GM21723 (cell line): ENCODE results near the gene DTWD1.
"Not testable (repeated sequence)": the region's sequence is repeated elsewhere in the genome, so short reads cannot be mapped to it uniquely, and the experiment has no call there.

Experiments
- ATAC-seq: cut with Tn5 transposase; IDR thresholded peaks from one replicate; pipeline ENCODE4 v1.9.1; 2021; ENCODE audit warnings: mild to moderate bottlenecking, moderate library complexity; ENCODE audit not compliant: unreplicated experiment

Gene DTWD1

DNA sequence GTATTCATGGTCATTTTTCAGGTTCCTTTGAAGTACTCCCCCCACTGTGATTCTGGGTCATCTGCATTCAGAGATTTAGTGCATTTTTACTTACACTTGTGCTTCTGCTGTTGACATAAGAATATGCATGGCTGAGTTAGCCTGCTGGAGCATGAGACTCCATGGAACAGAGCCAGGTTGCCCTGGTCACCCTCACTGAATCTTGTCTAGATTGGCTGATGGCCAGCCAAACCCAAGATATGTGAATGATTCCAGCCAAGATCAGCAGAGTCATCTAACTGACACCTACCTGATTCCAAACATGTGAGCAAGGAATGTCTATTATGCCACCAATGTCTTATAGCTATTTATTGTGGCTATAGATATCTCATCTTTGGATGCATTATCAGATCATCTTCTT lies 25.1 kb downstream of the DTWD1 start:
- ATAC-seq = no peak

DNA sequence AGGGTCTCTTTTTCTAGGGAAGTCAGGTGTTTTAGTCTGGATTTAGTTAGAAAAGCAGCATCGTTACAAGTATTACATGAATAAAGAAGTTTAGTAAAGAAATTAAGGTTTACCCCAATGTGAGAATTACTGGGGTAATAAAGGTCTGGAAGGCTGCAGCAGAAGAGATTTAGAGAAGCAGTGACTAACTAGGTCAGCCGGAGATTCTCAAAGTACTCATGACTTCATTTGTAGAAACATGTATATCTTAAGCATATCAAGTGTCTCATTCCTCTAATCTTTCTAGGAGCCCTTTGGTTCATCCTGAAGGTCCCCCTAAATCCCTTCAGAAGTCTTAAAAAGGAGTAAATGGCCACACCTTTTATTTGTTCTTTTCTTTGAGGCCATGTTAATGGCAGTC lies 26.0 kb downstream of the DTWD1 start:
- no peak for ATAC-seq

DNA sequence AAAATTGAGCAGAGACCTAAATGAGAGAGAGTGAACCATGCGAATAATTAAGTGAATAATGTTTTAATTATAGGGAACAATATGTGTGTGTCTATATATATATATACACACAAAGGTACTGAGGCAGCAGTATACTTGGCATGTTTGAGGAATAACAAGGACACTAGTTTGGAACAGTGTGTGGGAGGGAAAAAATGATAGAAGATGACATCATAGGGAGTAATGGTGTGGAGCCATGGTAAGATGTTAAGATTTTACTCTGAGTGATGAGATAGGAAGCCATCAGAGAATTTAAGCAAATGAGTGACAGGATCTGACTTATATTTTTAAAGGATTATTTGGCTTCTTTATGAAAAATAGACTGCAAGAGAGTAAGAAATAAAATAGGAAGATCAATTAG lies 29.1 kb downstream of the DTWD1 start:
- ATAC-seq = no peak

DNA sequence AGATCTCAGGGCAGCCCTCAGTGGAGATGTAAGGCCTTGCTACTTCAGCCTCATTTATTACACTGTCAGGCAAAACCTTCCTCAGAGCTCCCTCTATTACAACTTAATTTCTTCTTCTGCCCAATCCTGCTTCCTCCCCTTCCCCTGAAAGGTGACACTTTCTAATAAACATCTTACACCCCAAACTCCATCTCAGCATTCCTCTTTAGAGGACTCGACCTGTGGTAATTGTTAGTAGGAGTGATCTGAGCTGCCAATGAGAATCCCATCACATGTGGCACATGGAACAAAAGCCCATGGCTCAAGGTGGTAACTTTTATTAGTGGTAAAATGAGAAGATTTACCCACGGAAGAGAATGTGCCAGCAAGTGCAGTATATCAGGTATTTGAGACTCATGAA lies 29.8 kb downstream of the DTWD1 start:
- ATAC-seq = no peak

DNA sequence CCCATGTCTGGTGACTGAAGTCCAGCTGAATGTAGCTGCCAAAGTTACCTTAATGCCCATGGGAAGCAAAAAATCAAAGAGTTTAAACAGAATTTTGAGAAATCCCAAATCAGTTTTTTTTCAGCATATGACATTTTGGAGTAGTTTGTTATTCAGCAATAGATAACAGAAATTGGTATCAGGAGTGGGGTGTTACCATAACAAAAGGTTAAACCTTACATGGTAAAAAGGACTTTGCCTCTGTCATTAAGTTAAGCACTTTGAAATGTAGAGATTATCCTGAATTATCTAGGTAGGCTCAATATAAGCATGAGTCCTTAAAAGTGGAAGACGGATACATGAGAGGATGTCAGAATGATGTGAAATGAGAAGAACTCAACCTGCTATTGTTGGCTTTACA lies 32.1 kb downstream of the DTWD1 start:
- ATAC-seq = no peak

DNA sequence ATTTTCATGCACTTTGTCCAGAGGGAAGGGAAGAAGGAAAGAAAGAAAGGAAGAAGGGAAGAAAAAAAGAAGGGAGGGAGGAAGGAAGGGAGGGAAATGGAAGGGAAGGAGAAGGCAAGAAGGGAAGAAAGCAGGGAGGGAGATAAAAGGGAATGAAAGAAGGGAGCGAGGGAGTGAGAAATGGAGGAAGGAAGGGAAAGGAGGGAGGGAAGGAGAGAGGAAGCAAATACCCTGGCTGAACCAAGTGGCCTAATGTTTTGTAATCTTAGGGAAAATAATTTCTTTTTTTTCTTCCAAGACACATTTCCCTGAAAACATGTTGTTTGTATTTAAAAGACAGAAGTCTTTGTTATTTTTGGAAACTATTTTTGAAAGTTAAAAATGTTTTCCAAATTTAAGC lies 35.9 kb downstream of the DTWD1 start:
- no peak for ATAC-seq

DNA sequence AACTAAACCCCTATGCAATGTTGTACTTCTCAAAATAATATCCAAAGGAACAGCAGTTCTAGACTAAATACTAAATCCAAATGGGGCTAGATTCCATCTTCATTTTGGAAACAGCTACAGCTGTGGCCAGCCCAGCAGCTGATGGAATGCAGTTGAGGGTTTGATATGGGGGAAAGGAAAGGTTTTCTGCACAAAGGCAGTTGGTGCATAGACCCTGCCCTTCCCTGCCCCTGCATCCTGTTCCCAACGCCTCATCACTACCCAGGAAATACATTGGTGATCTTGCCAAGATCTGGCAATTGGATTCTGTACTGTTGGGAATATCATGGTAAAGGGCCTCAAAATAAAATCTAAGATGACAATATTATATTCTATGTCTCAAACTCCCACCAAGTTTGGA lies 43.9 kb downstream of the DTWD1 start:
- no peak for ATAC-seq

DNA sequence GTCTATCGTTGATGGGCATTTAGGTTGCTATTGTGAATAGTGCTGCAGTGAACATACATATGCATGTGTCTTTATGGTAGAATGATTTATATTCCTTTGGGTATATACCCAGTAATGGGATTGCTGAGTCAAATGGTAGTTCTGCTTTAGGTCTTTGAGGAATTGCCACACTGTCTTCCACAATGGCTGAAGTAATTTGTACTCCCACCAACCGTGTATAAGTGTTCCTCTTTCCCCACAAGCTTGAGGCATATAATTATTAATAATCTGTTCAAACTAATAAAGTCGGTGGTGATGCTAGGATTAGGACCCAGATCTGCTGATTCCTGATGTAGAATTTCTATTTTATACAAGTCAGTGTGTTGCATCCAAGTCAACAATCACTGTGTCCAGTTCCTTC lies 45.6 kb downstream of the DTWD1 start:
- ATAC-seq = not testable (repeated sequence)

DNA sequence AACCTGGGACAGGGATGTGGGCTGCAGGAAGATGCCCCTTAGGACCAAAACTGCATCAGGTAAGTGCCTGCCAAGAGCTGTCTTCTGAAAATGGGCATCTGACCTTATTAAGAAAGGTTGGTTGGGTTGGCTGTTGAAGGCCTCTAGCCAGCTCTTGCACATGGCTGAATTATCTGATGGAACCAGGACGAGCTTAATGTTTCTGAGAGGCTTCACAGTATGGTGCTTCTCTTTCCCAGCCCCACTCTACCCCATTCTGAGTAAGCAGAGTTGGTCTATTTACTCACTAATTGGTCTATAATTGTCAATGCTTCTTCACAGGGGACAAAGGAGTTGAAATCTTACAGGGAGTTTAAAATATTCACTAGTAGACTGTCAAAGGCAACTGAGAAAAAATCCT lies 48.4 kb downstream of the DTWD1 start:
- no peak for ATAC-seq

DNA sequence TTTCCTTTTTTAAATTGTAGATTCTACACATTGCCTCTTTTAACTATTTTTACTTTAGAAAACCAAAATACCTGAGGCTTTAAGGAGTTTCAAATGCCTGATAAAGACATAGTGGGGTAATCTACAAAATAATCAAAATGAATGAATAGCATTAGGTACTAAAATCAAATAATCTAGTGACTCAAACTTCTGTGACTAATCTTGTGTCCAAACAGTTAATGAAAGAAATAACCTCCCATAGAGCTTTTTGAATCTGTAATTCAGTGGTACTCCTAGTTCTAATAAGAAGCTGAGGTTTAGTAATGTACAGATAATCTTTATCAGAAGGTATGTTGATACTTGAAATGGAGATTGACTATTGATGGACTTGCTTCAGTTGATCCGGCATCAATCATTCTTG lies 53.0 kb downstream of the DTWD1 start:
- ATAC-seq = no peak

DNA sequence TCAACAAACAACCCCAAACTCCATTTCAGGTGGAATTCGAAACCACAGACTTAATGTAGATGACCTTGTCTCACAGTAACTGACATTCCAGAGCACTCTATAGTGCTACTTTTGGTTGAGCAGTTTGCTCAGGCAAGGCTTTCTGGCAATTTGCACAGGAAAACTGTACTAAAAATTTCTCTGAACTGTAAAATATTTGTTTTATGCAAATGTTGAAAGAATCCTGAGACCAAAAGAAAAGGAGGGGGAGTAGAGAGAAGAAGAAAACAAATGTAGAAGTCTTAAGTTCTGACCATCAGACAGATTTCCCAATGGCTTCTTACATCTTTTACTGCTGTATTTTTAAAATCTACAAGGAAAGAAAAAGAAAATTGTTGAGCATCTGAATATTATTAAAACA lies 53.5 kb downstream of the DTWD1 start:
- ATAC-seq = no peak

DNA sequence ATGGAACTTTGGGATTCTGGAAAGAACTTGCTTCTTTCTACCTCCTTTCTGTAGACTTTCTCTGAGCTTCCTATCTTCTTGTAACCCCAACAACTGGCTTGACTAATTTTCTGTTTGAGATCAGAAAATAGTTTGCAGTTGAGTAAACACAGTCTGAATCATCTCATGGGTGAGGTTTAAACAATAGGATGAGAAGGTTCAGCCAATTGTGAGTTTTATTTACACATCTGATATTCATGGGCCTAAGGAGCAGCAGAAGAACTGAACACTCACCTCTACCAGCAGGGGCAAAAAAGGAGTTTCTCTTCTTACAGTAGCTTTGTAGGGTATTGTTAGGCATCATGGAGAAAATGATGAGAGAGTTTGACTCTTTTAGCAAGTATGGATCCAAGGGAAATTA lies 54.2 kb downstream of the DTWD1 start:
- ATAC-seq = no peak

DNA sequence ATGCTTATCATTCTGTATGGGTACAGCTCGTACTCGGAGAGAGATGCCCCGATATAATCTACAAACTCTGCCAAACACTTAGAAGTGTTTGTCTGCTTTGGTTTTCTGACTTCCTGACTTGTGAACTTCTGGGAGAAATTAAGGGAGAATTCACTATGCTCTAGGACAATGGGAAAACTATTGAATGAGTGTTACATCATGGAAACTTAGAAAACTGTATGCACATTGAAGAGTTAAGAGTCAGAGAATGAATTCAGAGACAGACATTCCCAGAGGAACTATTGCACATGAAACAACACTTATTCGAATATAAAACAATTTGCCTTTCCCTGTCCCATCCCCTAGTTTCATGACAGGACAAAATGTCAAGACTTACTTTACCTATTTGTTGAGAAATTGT lies 57.8 kb downstream of the DTWD1 start:
- ATAC-seq = no peak

DNA sequence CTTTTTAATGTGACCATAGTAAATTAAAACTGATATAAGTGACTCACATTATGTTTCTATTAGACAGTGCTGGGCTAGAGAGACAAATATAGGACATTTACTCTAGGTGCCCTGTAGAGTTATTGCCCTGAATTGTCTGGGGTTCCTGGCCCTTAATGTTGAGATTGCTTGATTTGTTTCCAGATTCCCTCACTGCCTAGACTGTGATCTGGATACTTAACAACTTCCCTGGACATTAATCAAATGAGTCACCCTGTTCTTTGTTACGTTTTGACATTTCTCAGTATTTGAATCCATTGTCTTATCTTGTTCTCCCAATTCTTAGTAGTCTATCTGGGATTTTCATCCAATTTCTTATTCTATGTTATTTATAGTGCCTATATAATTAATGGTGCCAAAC lies 65.8 kb downstream of the DTWD1 start:
- no peak for ATAC-seq

DNA sequence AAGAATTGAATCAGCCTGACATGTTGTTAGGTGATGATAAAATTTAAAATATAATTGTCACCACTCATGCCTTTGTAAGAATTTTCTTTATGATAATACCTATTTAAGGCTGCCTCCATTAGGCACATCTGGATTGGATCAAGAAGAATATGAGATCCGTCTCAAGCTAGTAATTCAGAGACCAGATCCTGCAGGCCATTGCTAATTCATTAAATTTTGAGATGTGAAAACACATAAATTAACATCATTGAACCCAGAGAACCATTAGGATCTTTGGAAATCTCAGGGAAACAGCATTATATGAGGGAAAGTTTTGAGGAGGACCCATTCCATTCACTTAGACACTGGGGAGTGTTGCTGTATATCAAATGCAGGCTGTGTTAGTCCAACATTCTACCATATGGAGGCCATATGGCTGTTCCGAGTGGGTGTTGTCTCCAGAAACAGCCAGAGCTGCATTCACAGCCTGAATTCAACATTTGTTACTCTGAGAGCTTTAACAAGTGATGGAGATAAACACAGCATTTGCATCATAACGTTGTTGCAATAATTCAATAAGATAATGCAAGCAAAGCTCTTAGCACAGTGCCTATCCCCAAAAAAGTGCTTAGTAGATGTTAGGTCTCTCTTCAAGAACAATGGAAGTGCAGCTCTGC lies 67.4 kb downstream of the DTWD1 start:
- no peak for ATAC-seq

DNA sequence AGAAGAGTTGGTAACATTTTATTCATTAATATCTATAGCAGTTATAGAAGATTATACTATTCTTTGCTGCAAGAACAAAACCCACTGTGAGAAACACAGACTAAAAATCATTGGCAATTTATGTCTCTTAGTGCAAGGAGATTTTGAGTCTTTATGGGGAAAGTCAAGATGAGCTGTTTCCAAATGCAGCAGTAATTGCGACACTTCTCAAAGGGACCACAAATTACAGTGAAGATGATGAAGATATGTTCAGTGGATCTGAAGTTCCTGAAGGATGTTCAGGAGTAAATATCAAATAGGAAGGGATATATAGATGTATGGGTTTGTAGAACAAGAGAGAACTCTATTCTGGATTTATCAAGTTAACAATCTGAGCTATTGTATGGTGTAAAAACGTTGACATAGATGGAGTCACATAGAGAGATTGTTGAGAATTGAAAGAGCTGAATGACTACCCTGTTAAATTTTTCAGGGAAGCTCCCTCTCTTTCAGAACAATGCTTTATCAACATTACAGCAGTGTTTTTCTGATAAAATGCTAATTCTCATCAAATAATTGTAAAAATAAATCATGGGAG lies 71.8 kb downstream of the DTWD1 start:
- ATAC-seq = no peak

DNA sequence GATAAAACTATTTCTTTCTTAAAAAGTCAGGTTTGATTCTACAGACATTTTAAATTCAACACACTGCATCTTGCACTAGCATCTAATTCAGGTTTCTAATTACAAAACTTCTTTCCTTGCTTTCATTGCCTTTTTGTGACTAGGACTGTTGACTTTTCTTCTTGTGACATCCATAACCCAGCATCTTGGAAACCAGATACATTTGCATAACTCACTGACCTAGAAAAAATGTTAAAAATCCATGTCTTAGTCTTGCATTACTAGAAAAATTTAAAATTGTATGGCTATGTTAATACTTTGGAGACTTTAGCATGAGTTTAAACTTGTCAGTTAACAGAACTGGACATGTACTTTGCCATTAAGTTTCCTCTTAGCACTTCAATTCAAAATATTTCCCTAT lies 72.7 kb downstream of the DTWD1 start:
- ATAC-seq = no peak

DNA sequence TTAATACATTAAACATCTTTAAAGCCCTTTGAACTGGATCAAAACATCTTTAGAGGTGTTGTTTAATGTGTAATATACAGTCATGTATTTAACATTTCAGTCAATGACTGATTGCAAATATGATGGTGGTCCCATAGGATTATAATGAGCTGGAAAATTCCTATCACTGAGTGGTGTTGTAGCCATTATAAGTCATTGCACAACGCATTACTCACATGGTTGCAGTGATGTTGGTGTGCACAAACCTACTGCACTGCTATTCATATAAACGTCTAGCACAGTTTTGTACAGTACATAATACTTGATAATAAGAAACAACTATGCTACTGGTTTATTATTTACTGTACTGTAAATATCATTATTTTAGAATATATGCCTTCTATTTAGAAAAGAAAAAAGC lies 75.6 kb downstream of the DTWD1 start:
- ATAC-seq = no peak

DNA sequence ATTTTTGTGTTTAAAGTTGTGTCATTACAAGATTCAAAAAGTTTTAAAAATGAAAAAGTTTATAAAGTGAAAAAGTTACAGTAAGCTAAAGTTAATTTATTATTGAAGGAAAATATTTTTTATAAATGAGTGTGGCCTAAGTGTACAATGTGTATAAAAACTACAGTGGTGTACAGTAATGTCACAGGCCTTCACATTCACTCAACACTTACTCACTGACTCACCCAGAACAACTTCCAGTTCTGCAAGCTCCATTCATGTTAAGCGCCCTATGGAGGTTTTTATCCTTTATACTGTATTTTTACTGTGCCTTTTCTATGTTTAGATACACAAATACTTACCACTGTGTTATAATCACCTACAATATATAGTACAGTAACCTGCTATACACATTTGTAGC lies 76.3 kb downstream of the DTWD1 start:
- ATAC-seq = no peak

DNA sequence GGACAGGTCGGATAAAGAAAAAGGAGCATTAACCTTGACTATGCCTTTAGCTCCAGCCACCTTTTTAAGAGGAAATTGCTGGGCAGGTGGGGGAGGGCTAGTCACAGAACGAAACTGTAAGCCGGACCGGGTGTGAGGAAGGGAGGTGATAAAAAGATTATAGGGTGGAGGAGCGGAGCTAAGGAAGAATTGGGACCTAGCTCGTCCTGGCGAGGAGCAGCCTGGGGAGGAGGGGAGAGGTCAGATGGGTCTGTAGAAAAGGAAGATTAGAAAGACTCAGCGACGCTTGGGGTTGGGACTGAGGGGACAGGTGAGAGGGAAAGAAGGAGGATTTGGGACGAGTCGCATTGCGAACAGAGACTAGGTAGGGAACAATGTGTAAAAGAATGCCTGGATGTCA lies 82.1 kb downstream of the DTWD1 start:
- ATAC-seq = not testable (repeated sequence)
